Cardiac muscle cell (in vitro differentiated cells and primary cell): Measurements from ENCODE around the gene CD300A. TPM values are rescaled to one million over a fixed set of nuclear protein-coding genes. Genes with fewer than 3 reads are reported as not detected.
"Not testable (repeated sequence)": the region's sequence is repeated elsewhere in the genome, so short reads cannot be mapped to it uniquely, and the experiment has no call there.

Experiments
- DNase-seq, 2 donors: peaks; one replicate each; pipeline versions ENCODE4 v3.0.0 to v3.0.0-alpha.2; 2010 to 2017; ENCODE audit warnings: low read depth in 1 of 2, low spot score in 1 of 2
- H3K27ac ChIP-seq: fragments of 200-600 bp; sonication (generic); 2 replicates; pipeline ENCODE4 v1.5.1; 2016
- H3K27me3 ChIP-seq: fragments of 200-600 bp; sonication (generic); 2 replicates; pipeline ENCODE4 v1.6.0; 2016; ENCODE audit warnings: control low read depth
- H3K36me3 ChIP-seq: fragments of 200-600 bp; sonication (generic); 2 replicates; pipeline ENCODE4 v1.5.1; 2016; ENCODE audit warnings: control low read depth
- H3K4me1 ChIP-seq: fragments of 200-600 bp; sonication (generic); 2 replicates; pipeline ENCODE4 v1.8.1; 2017; ENCODE audit warnings: low read depth, mild to moderate bottlenecking, mixed run types
- H3K4me3 ChIP-seq: fragments of 200-600 bp; sonication (generic); 2 replicates; pipeline ENCODE4 v1.5.1; 2016; ENCODE audit warnings: mild to moderate bottlenecking
- H3K9me3 ChIP-seq: fragments of 200-600 bp; sonication (generic); 2 replicates; pipeline ENCODE4 v1.5.1; 2017; ENCODE audit warnings: low read depth, mild to moderate bottlenecking, control low read depth
- CTCF ChIP-seq: IDR thresholded peaks from 2 replicates; pipeline ENCODE4 v1.5.1; 2012; ENCODE audit warnings: low read depth, mild to moderate bottlenecking, low read length
- polyA plus RNA-seq: library from polyadenylated mRNA; unstranded; fragments of >200 nt; fragmentation: Nextera tagmentation; extraction: Ambion mirVana; gene quantifications from 2 replicates; pipeline ENCODE4 v1.2.1, GENCODE V29; 2016
- total RNA-seq: library from RNA; depleted of rRNA; stranded (reverse); fragments of >200 nt; gene quantifications from 2 replicates; pipeline ENCODE4 v1.2.3, GENCODE V29; 2016

The CD300A gene
- total and polyA plus RNA-seq, 2 experiments from 2014 or later = 2.6 to 2.7 TPM

GRCh38 chr17:74490716-74491115 lies 24.3 kb downstream of the CD300A start:
- no peak for TF ChIP-seq CTCF
- Histone ChIP-seq H3K4me1 (no peaks in the 10 kb centered on the region), H3K27ac (no peak overlapping the region), H3K9me3 (no peaks in the 10 kb centered on the region), H3K36me3 (no peaks in the 10 kb centered on the region), H3K4me3 (no peak overlapping the region), H3K27me3 (no peaks in the 10 kb centered on the region)
- no peak for DNase-seq

GRCh38 chr17:74491626-74492025 lies 25.2 kb downstream of the CD300A start:
- H3K9me3 ChIP-seq = no peaks in the 10 kb centered on the region
- DNase-seq = no peak
- no peak overlapping the region for H3K27ac ChIP-seq
- no peak overlapping the region for H3K4me3 ChIP-seq
- no peaks in the 10 kb centered on the region for H3K36me3 ChIP-seq
- no peak for TF ChIP-seq CTCF
- no peaks in the 10 kb centered on the region for H3K4me1 ChIP-seq
- H3K27me3 ChIP-seq = no peaks in the 10 kb centered on the region

GRCh38 chr17:74493331-74493833 lies 26.9 kb downstream of the CD300A start:
- TF ChIP-seq CTCF = peak; percentile 92
- H3K27me3 ChIP-seq = no peaks in the 10 kb centered on the region
- peak; percentile 77 to 79 for DNase-seq
- H3K4me1 ChIP-seq = no peaks in the 10 kb centered on the region
- H3K4me3 ChIP-seq = no peak overlapping the region
- no peaks in the 10 kb centered on the region for H3K9me3 ChIP-seq
- no peak overlapping the region for H3K27ac ChIP-seq
- no peaks in the 10 kb centered on the region for H3K36me3 ChIP-seq

- Histone ChIP-seq H3K27me3 (no peaks in the 10 kb centered on the region), H3K9me3 (no peaks in the 10 kb centered on the region), H3K4me3 (no peak overlapping the region), H3K36me3 (no peaks in the 10 kb centered on the region), H3K4me1 (no peaks in the 10 kb centered on the region), H3K27ac (no peak overlapping the region)
- DNase-seq = no peak
- TF ChIP-seq CTCF = no peak
These were observed 31.0 kb downstream of the CD300A start for GRCh38 chr17:74497471-74497870.

- Histone ChIP-seq H3K9me3 (no peaks in the 10 kb centered on the region), H3K36me3 (no peaks in the 10 kb centered on the region), H3K4me1 (no peaks in the 10 kb centered on the region), H3K4me3 (no peak overlapping the region), H3K27me3 (no peaks in the 10 kb centered on the region), H3K27ac (no peak overlapping the region)
- TF ChIP-seq CTCF = no peak
- no peak for DNase-seq
These were observed 33.6 kb downstream of the CD300A start for GRCh38 chr17:74499992-74500391.

- no peak for DNase-seq
- Histone ChIP-seq H3K4me1 (no peaks in the 10 kb centered on the region), H3K27ac (no peak overlapping the region), H3K4me3 (no peak overlapping the region), H3K36me3 (no peaks in the 10 kb centered on the region), H3K9me3 (no peaks in the 10 kb centered on the region), H3K27me3 (no peaks in the 10 kb centered on the region)
- TF ChIP-seq CTCF = no peak
These were observed 36.4 kb downstream of the CD300A start for GRCh38 chr17:74502861-74503260.

- not testable (repeated sequence) for H3K9me3 ChIP-seq, H3K4me3 ChIP-seq
- peak in 1 of 2 donors; percentile 49 for DNase-seq
These were observed 37.5 kb downstream of the CD300A start for GRCh38 chr17:74503949-74504348.

More at GRCh38 chr17:74503949-74504348, 37.5 kb downstream of the CD300A start:
- not testable (repeated sequence) for H3K4me1 ChIP-seq, H3K36me3 ChIP-seq, H3K27ac ChIP-seq, H3K27me3 ChIP-seq
